AG04450 (cell line): Measurements from ENCODE around the gene CCR5AS.
A peak's percentile ranks its signal among the peaks of the same experiment; 100 is the strongest.

ENCODE experiments used
- CTCF ChIA-PET: fragments of 300-600, 350-600 bp; formaldehyde crosslinking; extraction: SDS; loops from one replicate; lab custom pipeline; 2022; ENCODE audit warnings: antibody characterized with exemption, inconsistent platforms; lab: Charles Lee
- POLR2A ChIA-PET: fragments of 350-600 bp; formaldehyde crosslinking; extraction: SDS; loops from one replicate; lab custom pipeline; 2021; ENCODE audit warnings: antibody characterized with exemption, inconsistent platforms; lab: Yijun Ruan, JAX
- DNase-seq: peaks from one replicate; pipeline ENCODE4 v3.0.0-alpha.2; 2011; ENCODE audit warnings: low read depth, low spot score
- H3K27ac ChIP-seq: one replicate; pipeline ENCODE4 v1.5.1; 2012; ENCODE audit warnings: low read depth, low read length, control low read depth
- H3K27me3 ChIP-seq: one replicate; pipeline ENCODE4 v1.6.0; 2012; ENCODE audit warnings: low read length; ENCODE audit not compliant: control insufficient read depth, insufficient read depth
- H3K4me3 ChIP-seq: 2 replicates; pipeline ENCODE4 v1.5.1; 2011; ENCODE audit warnings: mild to moderate bottlenecking, low read depth, low read length, control low read depth
- H3K9me3 ChIP-seq: 2 replicates; pipeline ENCODE4 v1.5.1; 2012; ENCODE audit warnings: low read length; ENCODE audit not compliant: control insufficient read depth, insufficient read depth
- CTCF ChIP-seq: IDR thresholded peaks from 2 replicates; pipeline ENCODE4 v1.5.1; 2011; ENCODE audit warnings: low read depth, low read length, control low read depth, inconsistent platforms

Gene CCR5AS

GRCh38 chr3:46454209-46454595, 47.3 kb upstream of the CCR5AS start:
- H3K27me3 ChIP-seq, result peaks cover 19% of the 10 kb centered on the region
- ChIA-PET CTCF (interaction anchor here (2.7 kb wide), 1 partner anchor 35 kb away, joined by 10 read pairs; no protein-coding TSS in a partner anchor), POLR2A (no interaction called here)
- H3K4me3 ChIP-seq, result no peak overlapping the region
- DNase-seq, result no peak
- H3K9me3 ChIP-seq, result no peaks in the 10 kb centered on the region
- no peak overlapping the region for H3K27ac ChIP-seq
- no peak for TF ChIP-seq CTCF

- CTCF ChIA-PET, result interaction anchor here (1.9 to 2.7 kb wide), 2 partner anchors 10 to 35 kb away, joined by 4 to 10 read pairs; no protein-coding TSS in a partner anchor
- POLR2A ChIA-PET, result no interaction called here
- DNase-seq, result no peak
- Histone ChIP-seq H3K9me3 (no peaks in the 10 kb centered on the region; the same call in 1 of the 2 replicates), H3K4me3 (no peak overlapping the region), H3K27me3 (peaks cover 23% of the 10 kb centered on the region), H3K27ac (no peak overlapping the region)
- no peak for TF ChIP-seq CTCF
Measured at GRCh38 chr3:46453526-46454208, 46.8 kb upstream of the CCR5AS start.

- peaks cover 22% of the 10 kb centered on the region for H3K27me3 ChIP-seq
- no peak overlapping the region for H3K4me3 ChIP-seq
- DNase-seq, result no peak
- no peaks in the 10 kb centered on the region; the same call in 1 of the 2 replicates for H3K9me3 ChIP-seq
- TF ChIP-seq CTCF, result peak; percentile 66
- ChIA-PET POLR2A (no interaction called here), CTCF (interaction anchor here (0.7 to 2.1 kb wide), 12 partner anchors 11 to 371 kb away, joined by 3 to 10 read pairs (median 4); no protein-coding TSS in a partner anchor)
- no peak overlapping the region for H3K27ac ChIP-seq
Measured at GRCh38 chr3:46449755-46450552, 43.1 kb upstream of the CCR5AS start.

GRCh38 chr3:46448721-46449120, 41.9 kb upstream of the CCR5AS start:
- ChIA-PET CTCF (interaction anchor here (1.8 kb wide), 1 partner anchor 14 kb away, joined by 10 read pairs; no protein-coding TSS in a partner anchor), POLR2A (no interaction called here)
- no peak for DNase-seq
- Histone ChIP-seq H3K4me3 (no peak overlapping the region), H3K27ac (no peak overlapping the region), H3K27me3 (peaks cover 31% of the 10 kb centered on the region), H3K9me3 (no peaks in the 10 kb centered on the region; the same call in 1 of the 2 replicates)
- no peak for TF ChIP-seq CTCF
